ENCODE data around the gene ZNF561. TPM values are rescaled to one million over a fixed set of nuclear protein-coding genes. Genes with fewer than 3 reads are reported as not detected.
"Not testable (repeated sequence)": the region's sequence is repeated elsewhere in the genome, so short reads cannot be mapped to it uniquely, and the experiment has no call there.

Gene ZNF561
- total RNA-seq, 1 donor from 2014 or later, result 89.8 TPM

GRCh38 chr19:9608912-9609311 is 12.1 kb downstream of the ZNF561 start:
- Mint-ChIP-seq H3K36me3 (peaks cover 68% of the 10 kb centered on the region), H3K4me1 (no peaks in the 10 kb centered on the region), H3K27ac (no peak overlapping the region), H3K9me3 (peaks cover 41% of the 10 kb centered on the region), H3K27me3 (ENCODE audit: low read depth) (no peaks in the 10 kb centered on the region), H3K4me3 (no peak overlapping the region)
- no peak for DNase-seq (ENCODE audit: low spot score in 2 of 2, unreplicated experiment in 2 of 2)
- TF ChIP-seq CTCF (IDR thresholded peaks at IDR 0.05; ENCODE audit: unreplicated experiment), result no peak

GRCh38 chr19:9597027-9597426 is 24.0 kb downstream of the ZNF561 start:
- Mint-ChIP-seq H3K9me3 (peaks cover 21% of the 10 kb centered on the region), H3K27ac (no peak overlapping the region), H3K27me3 (ENCODE audit: low read depth) (peaks cover 17% of the 10 kb centered on the region), H3K36me3 (peaks cover 2% of the 10 kb centered on the region), H3K4me3 (no peak overlapping the region), H3K4me1 (no peaks in the 10 kb centered on the region)
- no peak for TF ChIP-seq CTCF (IDR thresholded peaks at IDR 0.05; ENCODE audit: unreplicated experiment)
- no peak for DNase-seq (ENCODE audit: low spot score in 2 of 2, unreplicated experiment in 2 of 2)

- H3K36me3 Mint-ChIP-seq, result peaks cover 6% of the 10 kb centered on the region
- TF ChIP-seq CTCF (IDR thresholded peaks at IDR 0.05; ENCODE audit: unreplicated experiment), result peak; percentile 66
- DNase-seq (ENCODE audit: low spot score in 2 of 2, unreplicated experiment in 2 of 2), result peak; percentile 33 to 70
- H3K4me1 Mint-ChIP-seq, result peaks cover 5% of the 10 kb centered on the region
- no peak overlapping the region for H3K27ac Mint-ChIP-seq
- no peak overlapping the region for H3K4me3 Mint-ChIP-seq
- peaks cover 26% of the 10 kb centered on the region for H3K27me3 Mint-ChIP-seq (ENCODE audit: low read depth)
- H3K9me3 Mint-ChIP-seq, result peaks cover 5% of the 10 kb centered on the region
Observed at GRCh38 chr19:9586764-9587163, 34.3 kb downstream of the ZNF561 start.

- no peak for TF ChIP-seq CTCF (IDR thresholded peaks at IDR 0.05; ENCODE audit: unreplicated experiment)
Observed at GRCh38 chr19:9584073-9584833, 36.8 kb downstream of the ZNF561 start, which contains the start of gene ZNF121. TSS of gene ZNF121 (minus strand) at chr19:9584504. CDS start at chr19:9568097, 16,407 bp downstream.

GRCh38 chr19:9582081-9582725 is 38.8 kb downstream of the ZNF561 start:
- not testable (repeated sequence) for DNase-seq (ENCODE audit: low spot score in 2 of 2, unreplicated experiment in 2 of 2); H3K4me1 Mint-ChIP-seq; H3K27me3 Mint-ChIP-seq (ENCODE audit: low read depth)
- Mint-ChIP-seq H3K4me3 (peak overlapping the region; percentile 69), H3K27ac (peak overlapping the region; percentile 76), H3K36me3 (peaks cover 44% of the 10 kb centered on the region), H3K9me3 (peaks cover 35% of the 10 kb centered on the region)

More at GRCh38 chr19:9584073-9584833, 36.8 kb downstream of the ZNF561 start, which contains the start of gene ZNF121:
- DNase-seq (ENCODE audit: low spot score in 2 of 2, unreplicated experiment in 2 of 2), result peak; percentile 71 to 88
- H3K36me3 Mint-ChIP-seq, result peaks cover 28% of the 10 kb centered on the region
- H3K27me3 Mint-ChIP-seq (ENCODE audit: low read depth), result peaks cover 7% of the 10 kb centered on the region
- H3K4me1 Mint-ChIP-seq, result peaks cover 5% of the 10 kb centered on the region
- peaks cover 24% of the 10 kb centered on the region for H3K9me3 Mint-ChIP-seq
- H3K27ac Mint-ChIP-seq, result peak within 1 kb of the TSS; percentile 98
- H3K4me3 Mint-ChIP-seq, result peak within 1 kb of the TSS; percentile 93

- peaks cover 4% of the 10 kb centered on the region for H3K4me1 Mint-ChIP-seq
- TF ChIP-seq CTCF (IDR thresholded peaks at IDR 0.05; ENCODE audit: unreplicated experiment), result no peak
- no peak overlapping the region for H3K4me3 Mint-ChIP-seq
- H3K27me3 Mint-ChIP-seq (ENCODE audit: low read depth), result no peaks in the 10 kb centered on the region
- no peak overlapping the region for H3K27ac Mint-ChIP-seq
- peaks cover 47% of the 10 kb centered on the region for H3K9me3 Mint-ChIP-seq
- H3K36me3 Mint-ChIP-seq, result peaks cover 58% of the 10 kb centered on the region
- no peak for DNase-seq (ENCODE audit: low spot score in 2 of 2, unreplicated experiment in 2 of 2)
Observed at GRCh38 chr19:9580728-9581127, 40.3 kb downstream of the ZNF561 start.

Data from mesothelial cell of epicardium (in vitro differentiated cells).